Smooth muscle cell (in vitro differentiated cells): ENCODE results near the gene QRICH2. TPM values are rescaled to one million over a fixed set of nuclear protein-coding genes. Genes with fewer than 3 reads are reported as not detected.
"Not testable (repeated sequence)": the region's sequence is repeated elsewhere in the genome, so short reads cannot be mapped to it uniquely, and the experiment has no call there.

Experiments used
- DNase-seq: peaks from one replicate; lab custom pipeline; 2025; ENCODE audit not compliant: unreplicated experiment; lab: John Stamatoyannopoulos, UW
- H2AFZ ChIP-seq: fragments of 200-600 bp; sonication (generic); 2 replicates; pipeline ENCODE4 v1.6.0; 2016; ENCODE audit warnings: antibody characterized with exemption, low read depth, mild to moderate bottlenecking
- H3F3A ChIP-seq: fragments of 200-600 bp; sonication (generic); 2 replicates; pipeline ENCODE4 v1.6.0; 2017; ENCODE audit warnings: antibody characterized with exemption, low read depth
- H3K27ac ChIP-seq: fragments of 200-600 bp; sonication (generic); 2 replicates; pipeline ENCODE4 v1.5.1; 2016; ENCODE audit warnings: low read depth, mild to moderate bottlenecking
- H3K27me3 ChIP-seq: fragments of 200-600 bp; sonication (generic); 2 replicates; pipeline ENCODE4 v1.6.1; 2016; ENCODE audit warnings: low read depth, mild to moderate bottlenecking
- H3K36me3 ChIP-seq: fragments of 200-600 bp; sonication (generic); 2 replicates; pipeline ENCODE4 v1.5.1; 2016; ENCODE audit warnings: low read depth
- H3K4me1 ChIP-seq: fragments of 200-600 bp; sonication (generic); 2 replicates; pipeline ENCODE4 v1.5.1; 2016; ENCODE audit warnings: low read depth
- H3K4me2 ChIP-seq: fragments of 200-600 bp; sonication (generic); 2 replicates; pipeline ENCODE4 v1.6.0; 2016; ENCODE audit warnings: mild to moderate bottlenecking
- H3K4me3 ChIP-seq: fragments of 200-600 bp; sonication (generic); 2 replicates; pipeline ENCODE4 v1.5.1; 2016; ENCODE audit warnings: mild to moderate bottlenecking
- H3K79me2 ChIP-seq: fragments of 200-600 bp; sonication (generic); 2 replicates; pipeline ENCODE4 v1.6.0; 2016; ENCODE audit warnings: low read depth, mild to moderate bottlenecking
- H3K9ac ChIP-seq: fragments of 200-600 bp; sonication (generic); 2 replicates; pipeline ENCODE4 v1.6.0; 2016; ENCODE audit warnings: low read depth
- H3K9me3 ChIP-seq: fragments of 200-600 bp; sonication (generic); replicated peaks from 2 replicates; pipeline ENCODE4 v1.5.1; 2016; ENCODE audit warnings: low read depth
- H4K20me1 ChIP-seq: fragments of 200-600 bp; sonication (generic); 2 replicates; pipeline ENCODE4 v1.6.0; 2016; ENCODE audit warnings: low read depth
- CTCF ChIP-seq: fragments of 200-600 bp; sonication (generic); IDR thresholded peaks from 2 replicates; pipeline ENCODE4 v1.5.1; 2017; ENCODE audit warnings: borderline replicate concordance, mild to moderate bottlenecking, antibody characterized with exemption; ENCODE audit not compliant: insufficient read depth, poor library complexity, severe bottlenecking
- WGBS: methylation state at CpG from one replicate; pipeline ENCODE4 v1.1.7; 2016; ENCODE audit warnings: low lambda C conversion rate; 5-methylcytosine and 5-hydroxymethylcytosine counted together
- polyA plus RNA-seq: library from polyadenylated mRNA; unstranded; fragments of >200 nt; fragmentation: Nextera tagmentation; extraction: Ambion mirVana; gene quantifications from 2 replicates; pipeline ENCODE4 v1.2.1, GENCODE V29; 2016
- total RNA-seq: library from RNA; depleted of rRNA; stranded (reverse); fragments of >200 nt; gene quantifications from 2 replicates; pipeline ENCODE4 v1.2.3, GENCODE V29; 2014

QRICH2 gene
- total and polyA plus RNA-seq, 2 experiments from 2014 or later = 1.2 to 1.5 TPM

GRCh38 chr17:76270127-76270592, 37.9 kb downstream of the QRICH2 start:
- WGBS = 85% methylated on average over 3 of the region's 26 CpGs
- Histone ChIP-seq H3K27me3 (no peaks in the 10 kb centered on the region), H2AFZ (no peak overlapping the region), H3K36me3 (no peaks in the 10 kb centered on the region), H3K4me2 (no peak overlapping the region), H3K79me2 (peaks cover 21% of the 10 kb centered on the region), H3K4me3 (no peak overlapping the region), H3K9me3 (no peaks in the 10 kb centered on the region), H3K27ac (no peak overlapping the region), H4K20me1 (peaks cover 12% of the 10 kb centered on the region), H3K4me1 (peaks cover 13% of the 10 kb centered on the region), H3K9ac (no peak overlapping the region), H3F3A (peaks cover 4% of the 10 kb centered on the region)
- no peak for TF ChIP-seq CTCF
- no peak for DNase-seq

GRCh38 chr17:76268991-76269981, 38.8 kb downstream of the QRICH2 start:
- H3F3A ChIP-seq = peaks cover 7% of the 10 kb centered on the region
- H4K20me1 ChIP-seq = peaks cover 12% of the 10 kb centered on the region
- no peak for TF ChIP-seq CTCF
- H3K9ac ChIP-seq = no peak overlapping the region
- H3K27me3 ChIP-seq = no peaks in the 10 kb centered on the region
- H3K27ac ChIP-seq = peak overlapping the region; percentile 89
- peaks cover 13% of the 10 kb centered on the region for H3K4me1 ChIP-seq
- H3K4me3 ChIP-seq = no peak overlapping the region
- WGBS = 89% methylated on average over 12 of the region's 12 CpGs
- no peaks in the 10 kb centered on the region for H3K9me3 ChIP-seq
- no peak overlapping the region for H2AFZ ChIP-seq
- H3K79me2 ChIP-seq = peaks cover 21% of the 10 kb centered on the region
- H3K36me3 ChIP-seq = no peaks in the 10 kb centered on the region
- no peak overlapping the region for H3K4me2 ChIP-seq
- no peak for DNase-seq

GRCh38 chr17:76268015-76268749, 39.9 kb downstream of the QRICH2 start:
- no peaks in the 10 kb centered on the region for H3K9me3 ChIP-seq
- peaks cover 13% of the 10 kb centered on the region for H3F3A ChIP-seq
- peaks cover 21% of the 10 kb centered on the region for H3K79me2 ChIP-seq
- H3K4me3 ChIP-seq = no peak overlapping the region
- H3K4me1 ChIP-seq = peaks cover 13% of the 10 kb centered on the region
- no peak for DNase-seq
- TF ChIP-seq CTCF = no peak
- peaks cover 12% of the 10 kb centered on the region for H4K20me1 ChIP-seq
- H3K4me2 ChIP-seq = peak overlapping the region; percentile 28
- no peaks in the 10 kb centered on the region for H3K36me3 ChIP-seq
- no peaks in the 10 kb centered on the region for H3K27me3 ChIP-seq
- no peak overlapping the region for H2AFZ ChIP-seq
- peak overlapping the region; percentile 89 for H3K27ac ChIP-seq
- no peak overlapping the region for H3K9ac ChIP-seq
- 24% methylated on average over 9 of the region's 9 CpGs for WGBS

- not testable (repeated sequence) for H3K27me3 ChIP-seq, H2AFZ ChIP-seq, H3K4me3 ChIP-seq, DNase-seq, H3K9me3 ChIP-seq, H3K9ac ChIP-seq, H3K36me3 ChIP-seq
- WGBS = 95% methylated on average over 13 of the region's 13 CpGs
- H3F3A ChIP-seq = peaks cover 13% of the 10 kb centered on the region
- peak overlapping the region; percentile 89 for H3K27ac ChIP-seq
- peaks cover 21% of the 10 kb centered on the region for H3K79me2 ChIP-seq
- peaks cover 12% of the 10 kb centered on the region for H4K20me1 ChIP-seq
- peaks cover 13% of the 10 kb centered on the region for H3K4me1 ChIP-seq
- H3K4me2 ChIP-seq = peak overlapping the region; percentile 28
These were observed 40.5 kb downstream of the QRICH2 start for GRCh38 chr17:76267581-76268001.
